Measurements from ENCODE around the gene RSRC1. TPM values are rescaled to one million over a fixed set of nuclear protein-coding genes. Genes with fewer than 3 reads are reported as not detected.

Gene RSRC1
- total RNA-seq, 1 experiment from 2014 or later: 49.4 TPM

- Histone ChIP-seq H3K4me1 (ENCODE audit: control insufficient read depth, insufficient read depth, low read length) (no peaks in the 10 kb centered on the region), H3K27me3 (ENCODE audit: control insufficient read depth, insufficient read depth, low read length) (no peaks in the 10 kb centered on the region), H3K9me3 (ENCODE audit: control insufficient read depth, insufficient read depth, low read depth, low read length) (no peaks in the 10 kb centered on the region), H3K36me3 (ENCODE audit: control insufficient read depth, insufficient read depth, low read length) (no peaks in the 10 kb centered on the region), H3K27ac (ENCODE audit: low read length) (no peak overlapping the region), H3K4me3 (ENCODE audit: low read depth in 2 of 2, low read length in 2 of 2) (no peak overlapping the region)
- POLR2A ChIA-PET: interaction anchor here (0.6 kb wide), 1 partner anchor 262 kb away, joined by 13 read pairs; no protein-coding TSS in a partner anchor
- in situ Hi-C loops (cut with HindIII; ENCODE audit: low pct_unique_long_range_greater_than_20kb, low sequenced_read_pairs) (no loop called here), intact Hi-C loops (cut with micrococcal nuclease; ENCODE audit: unreplicated experiment) (no loop called here)
- no peak for DNase-seq (ENCODE audit: low read depth, low spot score)
- BruUV-seq (replicated peaks): no TSS peak
- TF ChIP-seq TCF7L2 (IDR thresholded peaks at IDR 0.05; ENCODE audit: low read depth, low read length): no peak
- no peak for TF ChIP-seq POLR2AphosphoS5 (IDR thresholded peaks at IDR 0.05; ENCODE audit: low read depth, low read length)
- TF ChIP-seq, protein P1, sequence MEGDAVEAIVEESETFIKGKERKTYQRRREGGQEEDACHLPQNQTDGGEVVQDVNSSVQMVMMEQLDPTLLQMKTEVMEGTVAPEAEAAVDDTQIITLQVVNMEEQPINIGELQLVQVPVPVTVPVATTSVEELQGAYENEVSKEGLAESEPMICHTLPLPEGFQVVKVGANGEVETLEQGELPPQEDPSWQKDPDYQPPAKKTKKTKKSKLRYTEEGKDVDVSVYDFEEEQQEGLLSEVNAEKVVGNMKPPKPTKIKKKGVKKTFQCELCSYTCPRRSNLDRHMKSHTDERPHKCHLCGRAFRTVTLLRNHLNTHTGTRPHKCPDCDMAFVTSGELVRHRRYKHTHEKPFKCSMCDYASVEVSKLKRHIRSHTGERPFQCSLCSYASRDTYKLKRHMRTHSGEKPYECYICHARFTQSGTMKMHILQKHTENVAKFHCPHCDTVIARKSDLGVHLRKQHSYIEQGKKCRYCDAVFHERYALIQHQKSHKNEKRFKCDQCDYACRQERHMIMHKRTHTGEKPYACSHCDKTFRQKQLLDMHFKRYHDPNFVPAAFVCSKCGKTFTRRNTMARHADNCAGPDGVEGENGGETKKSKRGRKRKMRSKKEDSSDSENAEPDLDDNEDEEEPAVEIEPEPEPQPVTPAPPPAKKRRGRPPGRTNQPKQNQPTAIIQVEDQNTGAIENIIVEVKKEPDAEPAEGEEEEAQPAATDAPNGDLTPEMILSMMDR (IDR thresholded peaks at IDR 0.05): no peak
- CTCF ChIA-PET: no interaction called here
- no peak for ATAC-seq
These were observed 259.4 kb downstream of the RSRC1 start for GRCh38 chr3:158369279-158369678.

DNA sequence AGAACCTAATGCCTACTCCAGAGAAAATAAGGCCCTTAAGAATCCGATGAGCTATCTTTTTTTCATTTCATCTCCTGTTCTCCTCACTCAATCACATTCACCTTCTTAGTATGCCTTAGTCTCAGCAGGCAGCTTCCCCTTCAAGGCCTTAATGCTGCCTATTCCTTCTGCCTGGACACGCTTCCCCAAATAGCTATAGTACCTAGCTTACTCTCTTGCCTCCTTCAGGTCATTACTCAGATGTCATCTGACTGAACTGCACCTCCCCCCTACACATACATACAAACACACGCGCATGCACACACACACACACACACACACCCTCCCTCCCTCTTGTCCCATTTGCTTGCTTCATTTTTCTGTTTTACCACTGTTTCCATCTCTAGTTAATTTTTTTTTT lies 269.6 kb downstream of the RSRC1 start:
- ATAC-seq: no peak
- Histone ChIP-seq H3K4me3 (ENCODE audit: low read depth in 2 of 2, low read length in 2 of 2) (no peak overlapping the region), H3K27ac (ENCODE audit: low read length) (no peak overlapping the region), H3K9me3 (ENCODE audit: control insufficient read depth, insufficient read depth, low read depth, low read length) (no peaks in the 10 kb centered on the region), H3K36me3 (ENCODE audit: control insufficient read depth, insufficient read depth, low read length) (no peaks in the 10 kb centered on the region), H3K27me3 (ENCODE audit: control insufficient read depth, insufficient read depth, low read length) (no peaks in the 10 kb centered on the region), H3K4me1 (ENCODE audit: control insufficient read depth, insufficient read depth, low read length) (no peaks in the 10 kb centered on the region)
- no peak for DNase-seq (ENCODE audit: low read depth, low spot score)
- ChIA-PET POLR2A (interaction anchor here (0.6 to 0.7 kb wide), 3 partner anchors 23 to 439 kb away, joined by 4 to 7 read pairs (median 5); partner anchors contain the start of gene RSRC1), CTCF (interaction anchor here (0.6 kb wide), 1 partner anchor 65 kb away, joined by 3 read pairs; no protein-coding TSS in a partner anchor)
- intact Hi-C loops (cut with micrococcal nuclease; ENCODE audit: unreplicated experiment): no loop called here
- no TSS peak for BruUV-seq (replicated peaks)
- no peak for TF ChIP-seq POLR2AphosphoS5 (IDR thresholded peaks at IDR 0.05; ENCODE audit: low read depth, low read length)
- TF ChIP-seq TCF7L2 (IDR thresholded peaks at IDR 0.05; ENCODE audit: low read depth, low read length): no peak
- in situ Hi-C loops (cut with HindIII; ENCODE audit: low pct_unique_long_range_greater_than_20kb, low sequenced_read_pairs): no loop called here

DNA sequence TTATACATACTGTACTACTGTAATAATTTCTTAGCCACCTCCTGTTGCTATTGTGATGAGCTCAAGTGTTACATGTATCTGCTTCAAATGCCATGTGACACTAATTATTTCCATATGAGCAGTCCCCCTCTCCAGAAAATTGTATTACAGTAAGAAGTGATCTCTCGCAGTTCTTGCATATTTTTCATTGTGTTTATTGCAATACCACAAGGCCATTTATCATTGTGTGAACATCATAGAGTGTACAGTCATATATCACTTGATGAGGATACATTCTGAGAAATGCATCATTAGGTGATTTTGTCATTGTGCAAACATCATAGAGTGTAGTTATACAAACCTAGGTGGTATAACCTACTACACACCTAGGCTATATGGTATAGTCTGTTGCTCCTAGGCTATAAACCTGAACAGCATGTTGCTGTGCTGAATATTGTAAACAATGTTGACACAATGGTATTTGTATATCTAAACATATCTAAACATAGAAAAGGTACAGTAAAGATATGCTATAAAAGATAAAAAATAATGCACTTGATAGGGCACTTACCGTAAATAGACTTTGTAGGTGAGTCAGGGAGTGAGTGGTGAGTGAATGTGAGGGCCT lies 271.5 kb downstream of the RSRC1 start:
- CTCF ChIA-PET: no interaction called here
- TF ChIP-seq REST (IDR thresholded peaks at IDR 0.05; ENCODE audit: insufficient read depth in 1 of 2, low read depth in 2 of 2, low read length in 1 of 2) (no peak), SIN3A (IDR thresholded peaks at IDR 0.05; ENCODE audit: borderline replicate concordance, insufficient read depth, low read depth, low read length) (no peak), TCF7L2 (IDR thresholded peaks at IDR 0.05; ENCODE audit: low read depth, low read length) (no peak), POLR2AphosphoS5 (IDR thresholded peaks at IDR 0.05; ENCODE audit: low read depth, low read length) (no peak)
- Histone ChIP-seq H3K36me3 (ENCODE audit: control insufficient read depth, insufficient read depth, low read length) (no peaks in the 10 kb centered on the region), H3K27me3 (ENCODE audit: control insufficient read depth, insufficient read depth, low read length) (no peaks in the 10 kb centered on the region), H3K9me3 (ENCODE audit: control insufficient read depth, insufficient read depth, low read depth, low read length) (no peaks in the 10 kb centered on the region), H3K4me3 (ENCODE audit: low read depth in 2 of 2, low read length in 2 of 2) (no peak overlapping the region), H3K4me1 (ENCODE audit: control insufficient read depth, insufficient read depth, low read length) (no peaks in the 10 kb centered on the region), H3K27ac (ENCODE audit: low read length) (no peak overlapping the region)
- ATAC-seq (no peak), DNase-seq (ENCODE audit: low read depth, low spot score) (peak; percentile 55)
- in situ Hi-C loops (cut with HindIII; ENCODE audit: low pct_unique_long_range_greater_than_20kb, low sequenced_read_pairs) (no loop called here), intact Hi-C loops (cut with micrococcal nuclease; ENCODE audit: unreplicated experiment) (no loop called here)
- POLR2A ChIA-PET: no interaction called here
- BruUV-seq (replicated peaks): no TSS peak
